Fibroblast of pulmonary artery (primary cell): ENCODE measurements around the gene CHD6.

Experiments
- DNase-seq: peaks from one replicate; pipeline ENCODE4 v3.0.0-alpha.2; 2010; ENCODE audit warnings: low read depth
- H3K4me3 ChIP-seq: replicated peaks from 2 replicates; pipeline ENCODE4 v1.5.1; 2011; ENCODE audit warnings: low read depth, mild to moderate bottlenecking, control low read depth, low read length, moderate library complexity
- TF ChIP-seq, protein P1 (sequence below): IDR thresholded peaks from 2 replicates; pipeline ENCODE4 v1.5.1; 2011; ENCODE audit warnings: mild to moderate bottlenecking, control low read depth, low read length, inconsistent platforms; ENCODE audit errors: missing control alignments

Gene CHD6

DNA sequence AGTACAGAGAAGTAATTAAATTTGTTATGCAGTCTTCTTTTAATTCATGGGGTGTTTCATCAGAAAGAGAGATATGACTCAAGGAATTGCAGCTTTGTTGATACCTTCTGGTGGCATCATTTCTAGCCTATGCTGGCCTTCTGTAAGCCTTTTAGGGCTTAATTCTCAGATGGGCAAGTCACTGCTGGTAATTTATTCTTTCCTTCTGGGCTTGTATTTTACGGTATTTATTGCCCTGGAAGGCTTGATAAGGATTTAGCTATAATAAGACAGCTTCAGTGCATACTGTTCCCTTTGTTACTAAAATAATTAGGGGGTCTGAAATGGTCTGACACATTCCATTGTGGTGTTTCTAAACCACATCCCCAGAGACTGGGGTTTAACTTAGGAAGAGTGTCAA is 193.6 kb downstream of the CHD6 start:
- DNase-seq, result no peak
- TF ChIP-seq, protein P1, sequence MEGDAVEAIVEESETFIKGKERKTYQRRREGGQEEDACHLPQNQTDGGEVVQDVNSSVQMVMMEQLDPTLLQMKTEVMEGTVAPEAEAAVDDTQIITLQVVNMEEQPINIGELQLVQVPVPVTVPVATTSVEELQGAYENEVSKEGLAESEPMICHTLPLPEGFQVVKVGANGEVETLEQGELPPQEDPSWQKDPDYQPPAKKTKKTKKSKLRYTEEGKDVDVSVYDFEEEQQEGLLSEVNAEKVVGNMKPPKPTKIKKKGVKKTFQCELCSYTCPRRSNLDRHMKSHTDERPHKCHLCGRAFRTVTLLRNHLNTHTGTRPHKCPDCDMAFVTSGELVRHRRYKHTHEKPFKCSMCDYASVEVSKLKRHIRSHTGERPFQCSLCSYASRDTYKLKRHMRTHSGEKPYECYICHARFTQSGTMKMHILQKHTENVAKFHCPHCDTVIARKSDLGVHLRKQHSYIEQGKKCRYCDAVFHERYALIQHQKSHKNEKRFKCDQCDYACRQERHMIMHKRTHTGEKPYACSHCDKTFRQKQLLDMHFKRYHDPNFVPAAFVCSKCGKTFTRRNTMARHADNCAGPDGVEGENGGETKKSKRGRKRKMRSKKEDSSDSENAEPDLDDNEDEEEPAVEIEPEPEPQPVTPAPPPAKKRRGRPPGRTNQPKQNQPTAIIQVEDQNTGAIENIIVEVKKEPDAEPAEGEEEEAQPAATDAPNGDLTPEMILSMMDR, result no peak

DNA sequence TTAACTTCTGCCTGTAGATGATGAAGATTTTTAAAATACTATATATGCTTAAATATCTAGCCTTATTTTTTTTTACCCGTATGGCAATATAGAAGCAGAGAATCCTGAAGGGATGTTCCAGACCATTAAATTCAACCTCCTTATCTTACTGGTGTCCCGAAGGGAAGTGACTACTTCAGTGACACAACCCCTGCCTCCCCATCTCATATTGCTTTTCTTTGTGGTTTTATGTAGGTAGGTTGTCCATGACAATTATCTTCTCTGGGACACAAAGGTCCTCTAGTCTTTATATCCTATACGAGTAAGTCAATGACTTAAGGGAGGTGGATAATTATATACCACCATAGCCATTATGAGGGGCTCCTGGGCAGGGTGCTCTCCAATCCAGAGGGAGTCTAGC is 194.2 kb downstream of the CHD6 start:
- TF ChIP-seq, protein P1, result no peak
- H3K4me3 ChIP-seq, result no peak overlapping the region
- no peak for DNase-seq

More for the DNA sequence above, 193.6 kb downstream of the CHD6 start:
- no peak overlapping the region for H3K4me3 ChIP-seq

DNA sequence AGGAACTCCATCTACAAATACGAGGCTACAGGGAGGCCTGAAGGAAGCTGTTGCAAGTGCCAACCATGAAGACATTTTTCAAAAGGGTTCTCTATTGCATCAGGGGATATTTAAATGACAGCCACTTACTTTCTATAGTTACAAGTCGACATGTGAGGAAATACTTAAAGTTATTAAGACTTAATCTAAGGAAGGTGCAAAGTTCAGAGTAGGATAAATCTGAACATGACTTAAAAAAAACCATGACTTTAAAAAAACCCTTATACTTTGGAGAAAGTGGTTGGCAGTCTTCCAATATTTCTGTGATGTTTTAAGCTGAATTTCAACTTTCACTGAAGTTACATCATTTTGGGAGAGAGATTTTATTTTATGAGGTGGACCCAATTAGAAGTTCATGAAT is 195.2 kb downstream of the CHD6 start:
- TF ChIP-seq, protein P1, result no peak
- no peak overlapping the region for H3K4me3 ChIP-seq
- DNase-seq, result peak; percentile 13

DNA sequence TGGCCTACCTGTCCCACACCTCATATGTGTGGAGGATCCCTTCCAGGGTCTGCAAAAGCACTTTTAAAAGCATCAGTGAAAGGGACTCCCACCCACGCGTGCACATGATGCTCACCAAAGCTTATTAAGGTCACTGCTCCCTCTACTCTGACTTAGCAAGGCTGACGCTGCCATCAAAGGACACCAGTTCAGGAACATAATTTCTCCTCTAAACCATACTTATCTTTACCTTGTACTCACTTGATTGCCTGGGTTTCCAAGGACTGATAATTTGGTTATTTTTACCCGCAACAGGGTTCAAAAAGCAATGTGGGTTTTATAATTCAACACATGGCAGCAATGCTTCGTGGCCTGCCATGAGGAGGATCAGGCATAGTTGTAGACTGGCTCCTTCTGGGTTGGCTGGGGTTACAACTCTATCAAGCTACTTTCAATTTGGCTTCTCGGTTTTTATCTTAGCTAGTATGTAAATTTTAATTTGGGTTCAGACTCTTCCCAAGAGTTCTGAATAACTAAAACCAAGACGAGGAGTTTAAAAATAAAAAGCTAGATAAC is 199.4 kb downstream of the CHD6 start:
- H3K4me3 ChIP-seq, result no peak overlapping the region
- DNase-seq, result no peak
- TF ChIP-seq, protein P1, result no peak

DNA sequence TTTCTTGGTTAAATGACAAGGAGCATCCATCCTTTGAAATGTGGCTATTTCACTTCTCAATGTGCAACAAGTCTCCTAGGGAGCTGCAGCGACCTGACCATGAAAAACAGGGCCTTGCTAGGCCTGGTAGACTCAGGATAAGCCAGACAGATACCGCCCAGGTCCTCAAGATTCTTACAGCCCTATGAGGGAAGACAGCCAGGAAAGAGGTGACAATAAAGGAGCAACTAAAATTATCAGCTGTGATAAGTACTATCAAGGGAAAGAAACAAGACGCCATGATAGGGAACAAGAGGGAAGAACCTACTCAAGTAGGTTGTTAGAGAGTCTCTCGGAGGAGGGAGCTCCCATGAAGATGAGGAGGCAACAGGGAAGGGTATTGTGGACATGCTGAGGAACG is 200.1 kb downstream of the CHD6 start:
- no peak overlapping the region for H3K4me3 ChIP-seq
- DNase-seq, result no peak
- TF ChIP-seq, protein P1, result no peak

DNA sequence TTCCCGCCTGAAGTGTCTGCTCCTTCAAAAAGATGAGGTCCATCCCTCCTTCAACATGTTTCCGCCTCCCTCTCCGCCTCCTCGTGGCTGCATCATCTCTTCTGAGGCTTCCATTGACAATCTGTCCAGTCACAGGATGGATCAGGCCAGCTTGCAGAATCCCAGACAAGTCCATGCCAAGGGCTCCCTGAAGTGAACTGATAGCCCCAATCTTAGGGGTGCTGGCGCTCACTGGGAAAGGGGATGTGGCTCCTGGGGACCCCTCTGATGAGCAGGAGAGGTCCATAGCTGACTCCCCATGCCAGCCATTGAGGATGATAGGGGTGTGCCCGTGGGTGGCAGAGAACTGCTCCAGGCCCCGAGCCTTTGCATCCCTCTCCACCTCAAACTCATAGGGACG is 203.0 kb downstream of the CHD6 start:
- TF ChIP-seq, protein P1, result no peak
- H3K4me3 ChIP-seq, result no peak overlapping the region
- no peak for DNase-seq

DNA sequence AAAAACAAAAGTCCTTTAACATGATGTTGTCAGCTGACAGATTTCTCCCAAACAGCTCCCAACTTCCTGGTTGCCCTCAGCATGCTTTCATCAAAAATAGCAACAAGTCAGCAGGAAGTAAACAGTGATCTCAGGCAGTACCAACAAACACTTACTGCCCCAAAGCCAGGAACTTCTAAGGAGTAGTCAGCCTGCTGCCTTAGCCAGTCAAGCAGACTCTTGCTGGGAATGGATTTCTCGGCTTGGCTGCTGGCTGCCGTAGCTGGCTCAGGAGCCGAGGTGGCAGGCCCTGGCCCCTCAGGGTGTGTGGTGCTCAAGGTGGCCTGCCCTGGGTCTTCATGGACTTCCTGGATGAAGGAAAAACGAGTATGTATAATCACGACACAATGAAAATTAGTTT is 205.0 kb downstream of the CHD6 start:
- no peak for DNase-seq
- no peak overlapping the region for H3K4me3 ChIP-seq
- TF ChIP-seq, protein P1, result no peak
